Metanephros (tissue), 1 donor: ENCODE results near the gene KRTAP10-1. TPM values are rescaled to one million over a fixed set of nuclear protein-coding genes. Genes with fewer than 3 reads are reported as not detected.

ENCODE experiments used
- total RNA-seq: library from RNA; depleted of rRNA; stranded (reverse); fragments of >200 nt; gene quantifications from one replicate; pipeline ENCODE4 v1.2.3, GENCODE V29; 2014

KRTAP10-1 gene, protein sequence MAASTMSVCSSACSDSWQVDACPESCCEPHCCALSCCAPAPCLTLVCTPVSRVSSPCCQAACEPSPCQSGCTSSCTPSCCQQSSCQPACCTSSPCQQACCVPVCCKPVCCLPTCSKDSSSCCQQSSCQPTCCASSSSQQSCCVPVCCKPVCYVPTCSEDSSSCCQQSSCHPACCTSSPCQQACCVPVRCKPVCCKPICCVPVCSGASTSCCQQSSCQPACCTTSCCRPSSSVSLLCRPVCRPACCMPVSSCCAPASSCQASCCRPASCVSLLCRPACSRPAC
- total RNA-seq, result not detected

DNA sequence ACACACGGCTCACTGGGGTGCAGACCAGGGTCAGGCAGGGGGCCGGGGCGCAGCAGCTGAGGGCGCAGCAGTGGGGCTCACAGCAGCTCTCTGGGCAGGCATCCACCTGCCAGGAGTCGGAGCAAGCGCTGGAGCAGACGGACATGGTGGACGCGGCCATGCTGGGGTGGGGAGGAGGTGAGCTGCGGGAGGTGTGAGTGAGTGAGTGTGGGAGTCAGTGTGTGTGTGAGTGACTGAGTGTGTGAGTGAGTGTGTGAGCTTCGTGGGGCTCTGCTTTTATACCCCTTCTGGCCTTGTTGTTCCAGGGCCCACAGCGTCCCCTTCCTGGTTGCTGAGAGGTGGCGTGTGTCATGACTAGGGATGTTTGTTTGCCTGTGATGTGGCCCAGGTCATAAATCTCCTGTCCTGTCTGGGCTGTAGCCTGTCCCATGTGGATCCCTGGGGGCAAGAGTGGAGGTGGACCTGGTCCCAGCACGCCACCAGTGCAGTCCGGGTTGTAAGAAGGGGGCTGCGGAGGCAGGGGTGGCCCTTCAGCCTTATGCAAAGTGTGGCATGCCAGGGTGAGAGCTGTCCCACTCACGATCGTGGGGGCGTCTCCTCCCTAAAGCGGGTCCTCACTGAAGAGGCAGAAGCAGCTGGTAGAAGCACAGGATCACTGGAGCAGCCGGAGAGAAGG is at the start of gene KRTAP10-1:
TSS of gene KRTAP10-1 (minus strand) at position 205 of the 676 bp plus-strand sequence. CDS start at position 160, 45 bp downstream.

DNA sequence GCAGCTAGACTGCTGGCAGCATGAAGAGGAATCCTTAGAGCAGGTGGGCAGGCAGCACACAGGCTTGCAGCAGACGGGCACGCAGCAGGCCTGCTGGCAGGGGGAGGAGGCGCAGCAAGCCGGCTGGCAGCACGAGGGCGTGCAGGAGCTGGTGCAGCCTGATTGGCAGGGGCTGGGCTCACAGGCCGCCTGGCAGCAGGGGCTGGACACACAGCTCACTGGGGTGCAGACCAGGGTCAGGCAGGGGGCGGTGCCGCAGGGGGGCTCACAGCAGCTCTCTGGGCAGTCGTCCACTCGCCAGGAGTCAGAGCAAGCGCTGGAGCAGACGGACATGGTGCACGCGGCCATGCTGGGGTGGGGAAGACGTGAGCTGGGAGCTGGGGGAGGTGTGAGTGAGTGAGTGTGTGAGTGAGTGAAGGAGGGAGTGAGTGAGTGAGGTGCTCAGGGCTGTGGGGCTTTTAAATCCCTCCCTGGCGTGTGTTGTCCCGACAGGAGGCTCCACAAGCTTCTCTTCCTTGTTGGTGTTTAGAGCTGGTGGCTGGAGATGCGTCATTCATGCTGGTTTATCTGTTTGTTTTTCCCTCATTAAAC is 40.3 kb upstream of the KRTAP10-1 start, which contains the start of gene KRTAP10-5:
TSS of gene KRTAP10-5 (minus strand) at position 374 of the 591 bp plus-strand sequence. CDS start at position 348, 26 bp downstream.

DNA sequence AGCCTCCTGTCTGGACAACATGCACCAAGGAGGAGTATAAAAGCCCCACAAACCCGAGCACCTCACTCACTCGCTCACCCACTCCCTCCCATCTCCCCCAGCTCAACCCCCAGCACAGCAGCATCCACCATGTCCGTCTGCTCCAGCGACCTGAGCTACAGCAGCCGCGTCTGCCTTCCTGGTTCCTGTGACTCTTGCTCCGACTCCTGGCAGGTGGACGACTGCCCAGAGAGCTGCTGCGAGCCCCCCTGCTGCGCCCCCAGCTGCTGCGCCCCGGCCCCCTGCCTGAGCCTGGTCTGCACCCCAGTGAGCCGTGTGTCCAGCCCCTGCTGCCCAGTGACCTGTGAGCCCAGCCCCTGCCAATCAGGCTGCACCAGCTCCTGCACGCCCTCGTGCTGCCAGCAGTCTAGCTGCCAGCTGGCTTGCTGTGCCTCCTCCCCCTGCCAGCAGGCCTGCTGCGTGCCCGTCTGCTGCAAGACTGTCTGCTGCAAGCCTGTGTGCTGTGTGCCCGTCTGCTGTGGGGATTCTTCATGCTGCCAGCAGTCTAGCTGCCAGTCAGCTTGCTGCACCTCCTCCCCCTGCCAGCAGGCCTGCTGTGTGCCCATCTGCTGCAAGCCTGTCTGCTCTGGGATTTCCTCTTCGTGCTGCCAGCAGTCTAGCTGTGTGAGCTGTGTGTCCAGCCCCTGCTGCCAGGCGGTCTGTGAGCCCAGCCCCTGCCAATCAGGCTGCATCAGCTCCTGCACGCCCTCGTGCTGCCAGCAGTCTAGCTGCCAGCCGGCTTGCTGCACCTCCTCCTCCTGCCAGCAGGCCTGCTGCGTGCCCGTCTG is 33.8 kb upstream of the KRTAP10-1 start, which contains the start of gene KRTAP10-4:
TSS of gene KRTAP10-4 (plus strand) at position 100 of the 827 bp plus-strand sequence. CDS start at position 130, 30 bp downstream.

DNA sequence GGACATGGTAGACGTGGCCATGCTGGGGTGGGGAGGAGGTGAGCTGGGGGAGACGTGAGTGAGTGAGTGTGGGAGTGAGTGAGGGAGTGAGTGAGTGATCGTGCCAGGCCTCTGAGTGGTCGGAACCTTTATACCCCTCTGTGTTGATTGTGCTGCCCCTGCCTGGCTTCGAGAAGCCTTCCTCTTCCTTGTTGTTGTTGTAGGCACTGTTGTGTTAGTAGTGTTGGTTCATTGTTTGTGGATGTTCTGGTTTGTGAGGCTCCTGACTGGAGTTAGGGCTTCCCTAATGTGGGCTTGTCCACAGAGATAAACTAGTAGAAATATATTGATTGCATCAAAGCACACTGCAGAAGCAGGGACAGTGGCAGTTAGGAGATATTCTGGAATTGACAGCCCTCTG is 18.7 kb upstream of the KRTAP10-1 start, which contains the start of gene KRTAP10-3:
TSS of gene KRTAP10-3 (minus strand) at position 101 of the 400 bp plus-strand sequence. CDS start at position 21, 80 bp downstream.

DNA sequence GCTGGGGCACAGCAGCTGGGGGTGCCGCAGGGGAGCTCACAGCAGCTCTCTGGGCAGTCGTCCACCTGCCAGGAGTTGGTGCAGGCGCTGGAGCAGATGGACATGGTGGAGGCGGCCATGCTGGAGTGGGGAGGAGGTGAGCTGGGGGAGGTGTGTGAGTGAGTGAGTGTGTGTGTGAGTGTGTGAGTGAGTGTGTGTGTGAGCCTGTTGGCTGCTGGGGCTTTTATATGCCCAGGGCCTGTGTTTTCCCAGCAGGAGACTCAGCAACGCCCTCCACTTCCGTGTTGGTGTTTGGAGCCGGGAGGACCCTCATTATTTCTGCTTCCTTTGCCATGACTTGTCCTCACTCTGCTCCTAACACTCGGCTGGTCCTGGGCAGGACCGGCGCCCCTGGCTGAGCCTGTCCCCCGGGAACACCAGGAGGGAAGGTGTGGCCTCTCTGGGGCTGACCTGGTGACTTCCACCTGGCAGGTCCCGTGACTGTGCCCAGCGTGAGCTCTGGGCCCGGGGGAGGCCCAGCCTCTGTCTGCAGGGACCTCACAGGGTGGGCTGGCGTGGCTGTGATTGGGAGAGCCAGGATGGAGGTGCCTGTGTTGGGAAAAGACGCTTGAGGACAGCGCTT is 11.5 kb upstream of the KRTAP10-1 start, which contains the start of gene KRTAP10-2:
TSS of gene KRTAP10-2 (minus strand) at position 166 of the 622 bp plus-strand sequence. CDS start at position 119, 47 bp downstream.

Other genes with a start within 250 kb of the KRTAP10-1 start
- gene PFKL, start 240.1 kb downstream of the KRTAP10-1 start, total RNA-seq, result 203 TPM
- 25.2 TPM for gene CFAP410, start 200.8 kb downstream of the KRTAP10-1 start, total RNA-seq
- 3.2 TPM for gene TRPM2, start 186.6 kb downstream of the KRTAP10-1 start, total RNA-seq
- gene LRRC3, start 84.7 kb downstream of the KRTAP10-1 start, total RNA-seq, result 4.0 TPM
- gene KRTAP10-2, start 11.3 kb upstream of the KRTAP10-1 start, total RNA-seq, result not detected
- not detected for gene KRTAP10-3, start 18.6 kb upstream of the KRTAP10-1 start, total RNA-seq
- gene KRTAP10-4, start 33.5 kb upstream of the KRTAP10-1 start, total RNA-seq, result not detected
- gene KRTAP10-5, start 40.4 kb upstream of the KRTAP10-1 start, total RNA-seq, result not detected
- not detected for gene KRTAP10-6, start 52.3 kb upstream of the KRTAP10-1 start, total RNA-seq
- gene KRTAP10-7, start 60.4 kb upstream of the KRTAP10-1 start, total RNA-seq, result not detected
- gene KRTAP10-8, start 71.9 kb upstream of the KRTAP10-1 start, total RNA-seq, result not detected
- gene KRTAP10-9, start 86.9 kb upstream of the KRTAP10-1 start, total RNA-seq, result not detected
- gene KRTAP10-10, start 97.2 kb upstream of the KRTAP10-1 start, total RNA-seq, result not detected
- not detected for gene KRTAP10-11, start 106.2 kb upstream of the KRTAP10-1 start, total RNA-seq
- not detected for gene KRTAP12-4, start 114.5 kb upstream of the KRTAP10-1 start, total RNA-seq
- gene KRTAP12-3, start 117.7 kb upstream of the KRTAP10-1 start, total RNA-seq, result not detected
- gene KRTAP12-2, start 126.7 kb upstream of the KRTAP10-1 start, total RNA-seq, result not detected
- not detected for gene KRTAP12-1, start 142.0 kb upstream of the KRTAP10-1 start, total RNA-seq
- gene KRTAP10-12, start 157.0 kb upstream of the KRTAP10-1 start, total RNA-seq, result not detected
- gene TSPEAR, start 171.4 kb upstream of the KRTAP10-1 start, total RNA-seq, result 0.53 TPM